ENCODE results near the gene EGFR.

Gene EGFR

GRCh38 chr7:55198634-55199392 is 180.0 kb downstream of the EGFR start:
- no peak for DNase-seq

- DNase-seq, result no peak
Observed at GRCh38 chr7:55199418-55199817, 180.6 kb downstream of the EGFR start.

- no peak for DNase-seq
Observed at GRCh38 chr7:55200441-55200840, 181.6 kb downstream of the EGFR start.

GRCh38 chr7:55202150-55202913 is 183.5 kb downstream of the EGFR start:
- no peak for DNase-seq

GRCh38 chr7:55203300-55203699 is 184.5 kb downstream of the EGFR start:
- DNase-seq, result no peak

GRCh38 chr7:55205124-55205955 is 186.5 kb downstream of the EGFR start:
- no peak for DNase-seq

GRCh38 chr7:55206235-55207029 is 187.6 kb downstream of the EGFR start:
- DNase-seq, result no peak

- DNase-seq, result no peak
Observed at GRCh38 chr7:55207436-55208125, 188.8 kb downstream of the EGFR start.

- DNase-seq, result no peak
Observed at GRCh38 chr7:55209366-55209765, 190.5 kb downstream of the EGFR start.

GRCh38 chr7:55210176-55210575 is 191.4 kb downstream of the EGFR start:
- DNase-seq, result no peak

GRCh38 chr7:55210716-55211115 is 191.9 kb downstream of the EGFR start:
- no peak for DNase-seq

- no peak for DNase-seq
Observed at GRCh38 chr7:55211726-55212125, 192.9 kb downstream of the EGFR start.

GRCh38 chr7:55212176-55212575 is 193.4 kb downstream of the EGFR start:
- DNase-seq, result no peak

- no peak for DNase-seq
Observed at GRCh38 chr7:55212838-55213237, 194.0 kb downstream of the EGFR start.

- no peak for DNase-seq
Observed at GRCh38 chr7:55214707-55215106, 195.9 kb downstream of the EGFR start.

- DNase-seq, result no peak
Observed at GRCh38 chr7:55223023-55223422, 204.2 kb downstream of the EGFR start.

GRCh38 chr7:55224111-55224510 is 205.3 kb downstream of the EGFR start:
- no peak for DNase-seq

- no peak for DNase-seq
Observed at GRCh38 chr7:55224810-55225209, 206.0 kb downstream of the EGFR start.

GRCh38 chr7:55230014-55230413 is 211.2 kb downstream of the EGFR start:
- DNase-seq, result no peak

- DNase-seq, result no peak
Observed at GRCh38 chr7:55231736-55232280, 213.0 kb downstream of the EGFR start.

GRCh38 chr7:55233001-55233400 is 214.2 kb downstream of the EGFR start:
- no peak for DNase-seq

- no peak for DNase-seq
Observed at GRCh38 chr7:55234408-55234807, 215.6 kb downstream of the EGFR start.

Measured in CD4-positive, alpha-beta T cell treated with Interleukin-15 for 1 hour (primary cell).